GM19099 (cell line): ENCODE data around the gene TPK1.

Experiments
- POLR2A ChIP-seq: IDR thresholded peaks from 3 replicates; pipeline ENCODE4 v1.6.1; 2011; ENCODE audit warnings: low read depth; ENCODE audit not compliant: insufficient read length; ENCODE audit errors: extremely low read depth

TPK1 gene

GRCh38 chr7:144519925-144520324, 315.9 kb downstream of the TPK1 start:
- TF ChIP-seq POLR2A = no peak

GRCh38 chr7:144518360-144518759, 317.5 kb downstream of the TPK1 start:
- no peak for TF ChIP-seq POLR2A

GRCh38 chr7:144517749-144518148, 318.1 kb downstream of the TPK1 start:
- no peak for TF ChIP-seq POLR2A

GRCh38 chr7:144516729-144517525, 318.9 kb downstream of the TPK1 start:
- TF ChIP-seq POLR2A = no peak

GRCh38 chr7:144513334-144513733, 322.5 kb downstream of the TPK1 start:
- TF ChIP-seq POLR2A = no peak

GRCh38 chr7:144510621-144511020, 325.2 kb downstream of the TPK1 start:
- TF ChIP-seq POLR2A = no peak

GRCh38 chr7:144508702-144509101, 327.2 kb downstream of the TPK1 start:
- no peak for TF ChIP-seq POLR2A

GRCh38 chr7:144503215-144503614, 332.6 kb downstream of the TPK1 start:
- no peak for TF ChIP-seq POLR2A

- no peak for TF ChIP-seq POLR2A
Measured at GRCh38 chr7:144500225-144500624, 335.6 kb downstream of the TPK1 start.

GRCh38 chr7:144497282-144497681, 338.6 kb downstream of the TPK1 start:
- TF ChIP-seq POLR2A = no peak

GRCh38 chr7:144494355-144494754, 341.5 kb downstream of the TPK1 start:
- TF ChIP-seq POLR2A = no peak

GRCh38 chr7:144489504-144489903, 346.3 kb downstream of the TPK1 start:
- TF ChIP-seq POLR2A = no peak

GRCh38 chr7:144488977-144489376, 346.9 kb downstream of the TPK1 start:
- no peak for TF ChIP-seq POLR2A

GRCh38 chr7:144487901-144488300, 348.0 kb downstream of the TPK1 start:
- TF ChIP-seq POLR2A = no peak

GRCh38 chr7:144484445-144484844, 351.4 kb downstream of the TPK1 start:
- TF ChIP-seq POLR2A = no peak

- no peak for TF ChIP-seq POLR2A
Measured at GRCh38 chr7:144483189-144483588, 352.7 kb downstream of the TPK1 start.

- no peak for TF ChIP-seq POLR2A
Measured at GRCh38 chr7:144481833-144482232, 354.0 kb downstream of the TPK1 start.
